ENCODE measurements around the gene TBC1D8B. TPM values are rescaled to one million over a fixed set of nuclear protein-coding genes. Genes with fewer than 3 reads are reported as not detected.
A peak's percentile ranks its signal among the peaks of the same experiment; 100 is the strongest.

TBC1D8B gene
- total and polyA plus RNA-seq, 2 of the 13 experiments (the other 11 are each of a cell fraction or from before 2014, with no cell fraction given) = 6.2 to 7.2 TPM

DNA sequence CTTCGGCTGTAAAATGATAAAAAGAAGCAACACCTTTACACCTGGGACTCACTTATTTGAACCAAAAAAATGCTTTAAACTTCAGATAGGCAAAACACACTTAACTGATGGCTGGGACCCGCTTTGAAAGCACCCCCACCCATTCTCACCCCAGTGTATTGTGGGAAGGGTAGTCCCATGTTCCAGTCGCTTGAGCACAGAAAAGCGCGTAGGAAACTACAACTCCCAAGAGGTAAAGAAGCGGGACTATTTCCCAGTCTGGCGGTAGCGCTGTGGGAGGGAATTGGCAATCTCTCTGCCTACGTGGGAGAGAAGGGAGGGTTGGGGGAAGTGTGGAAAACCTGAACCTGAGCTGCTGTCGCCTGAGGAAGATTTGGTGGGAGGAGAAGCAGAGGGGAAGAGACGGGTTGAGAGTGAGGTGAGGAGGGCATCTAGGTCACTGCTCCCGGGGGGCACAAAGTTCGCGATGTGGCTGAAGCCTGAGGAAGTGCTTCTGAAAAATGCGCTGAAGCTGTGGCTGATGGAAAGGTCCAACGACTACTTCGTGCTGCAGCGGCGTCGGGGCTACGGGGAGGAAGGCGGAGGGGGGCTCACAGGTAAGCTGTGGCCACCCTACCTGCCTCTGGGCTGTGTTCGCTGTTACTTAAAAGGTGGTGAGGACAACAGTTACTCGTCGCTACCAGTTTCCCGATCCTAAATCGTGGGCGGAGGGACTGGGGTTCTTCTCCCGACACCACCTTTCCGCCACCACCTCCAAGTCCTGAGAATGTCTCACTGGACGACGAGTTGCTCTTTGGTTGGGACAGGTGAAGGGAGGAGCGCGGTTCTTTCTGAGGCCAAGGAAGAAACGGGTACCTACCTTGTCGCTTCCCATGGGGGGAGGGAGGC is at the start of gene TBC1D8B (continued):
- TF ChIP-seq ZNF337 (CRISPR knock-in tag; IDR thresholded peaks at IDR 0.05; ENCODE audit: borderline replicate concordance, low read depth) (no peak), PHF8 (CRISPR knock-in tag; IDR thresholded peaks at IDR 0.05) (peak; percentile 50), SAP130 (CRISPR knock-in tag; IDR thresholded peaks at IDR 0.05; ENCODE audit: low read depth) (peak; percentile 57), ZNF550 (CRISPR knock-in tag; IDR thresholded peaks at IDR 0.05; ENCODE audit: borderline replicate concordance) (no peak), ZNF362 (CRISPR knock-in tag; IDR thresholded peaks at IDR 0.05; ENCODE audit: borderline replicate concordance) (no peak), POGZ (CRISPR knock-in tag; IDR thresholded peaks at IDR 0.05) (peak; percentile 35; the same call in 1 of the 2 replicates), ZNF580 (CRISPR knock-in tag; IDR thresholded peaks at IDR 0.05; ENCODE audit: borderline replicate concordance, low read depth) (no peak), NR0B2 (CRISPR knock-in tag; IDR thresholded peaks at IDR 0.05) (no peak), YEATS4 (CRISPR knock-in tag; IDR thresholded peaks at IDR 0.05; ENCODE audit: borderline replicate concordance) (0 out of 2 replicates have a peak, but pooled peaks have one; percentile 52), ZNF709 (CRISPR knock-in tag; IDR thresholded peaks at IDR 0.05) (no peak), ARID2 (CRISPR knock-in tag; IDR thresholded peaks at IDR 0.05; ENCODE audit: borderline replicate concordance) (no peak), ZNF737 (CRISPR knock-in tag; IDR thresholded peaks at IDR 0.05; ENCODE audit: borderline replicate concordance) (no peak), PAXIP1 (CRISPR knock-in tag; conservative IDR thresholded peaks at IDR 0.05) (peak; percentile 20; the same call in 1 of the 2 replicates), TCF7 (IDR thresholded peaks at IDR 0.05; ENCODE audit: low read depth) (no peak), FOXK1 (CRISPR knock-in tag; IDR thresholded peaks at IDR 0.05; ENCODE audit: borderline replicate concordance, low read depth) (peak; percentile 38; the same call in 1 of the 2 replicates), ZNF674 (CRISPR knock-in tag; IDR thresholded peaks at IDR 0.05; ENCODE audit: low read depth) (no peak)
- TF ChIP-seq, protein P1, sequence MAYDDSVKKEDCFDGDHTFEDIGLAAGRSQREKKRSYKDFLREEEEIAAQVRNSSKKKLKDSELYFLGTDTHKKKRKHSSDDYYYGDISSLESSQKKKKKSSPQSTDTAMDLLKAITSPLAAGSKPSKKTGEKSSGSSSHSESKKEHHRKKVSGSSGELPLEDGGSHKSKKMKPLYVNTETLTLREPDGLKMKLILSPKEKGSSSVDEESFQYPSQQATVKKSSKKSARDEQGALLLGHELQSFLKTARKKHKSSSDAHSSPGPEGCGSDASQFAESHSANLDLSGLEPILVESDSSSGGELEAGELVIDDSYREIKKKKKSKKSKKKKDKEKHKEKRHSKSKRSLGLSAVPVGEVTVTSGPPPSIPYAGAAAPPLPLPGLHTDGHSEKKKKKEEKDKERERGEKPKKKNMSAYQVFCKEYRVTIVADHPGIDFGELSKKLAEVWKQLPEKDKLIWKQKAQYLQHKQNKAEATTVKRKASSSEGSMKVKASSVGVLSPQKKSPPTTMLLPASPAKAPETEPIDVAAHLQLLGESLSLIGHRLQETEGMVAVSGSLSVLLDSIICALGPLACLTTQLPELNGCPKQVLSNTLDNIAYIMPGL (CRISPR knock-in tag; IDR thresholded peaks at IDR 0.05; ENCODE audit: borderline replicate concordance in 1 of 2, low read depth in 1 of 2) = no peak
- TF ChIP-seq, protein P2, sequence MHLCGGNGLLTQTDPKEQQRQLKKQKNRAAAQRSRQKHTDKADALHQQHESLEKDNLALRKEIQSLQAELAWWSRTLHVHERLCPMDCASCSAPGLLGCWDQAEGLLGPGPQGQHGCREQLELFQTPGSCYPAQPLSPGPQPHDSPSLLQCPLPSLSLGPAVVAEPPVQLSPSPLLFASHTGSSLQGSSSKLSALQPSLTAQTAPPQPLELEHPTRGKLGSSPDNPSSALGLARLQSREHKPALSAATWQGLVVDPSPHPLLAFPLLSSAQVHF (CRISPR knock-in tag; IDR thresholded peaks at IDR 0.05) = no peak

All from HepG2 (cell line).